HFF-Myc (cell line): ENCODE results near the gene ATP11A.
A peak's percentile ranks its signal among the peaks of the same experiment; 100 is the strongest.

Experiments used
- DNase-seq: peaks from one replicate; pipeline ENCODE4 v3.0.0-alpha.2; 2011; ENCODE audit warnings: low read depth; ENCODE audit errors: extremely low read depth
- H3K4me3 ChIP-seq: replicated peaks from 2 replicates; pipeline ENCODE4 v1.5.1; 2011; ENCODE audit warnings: low read depth, mild to moderate bottlenecking, control low read depth, low read length
- CTCF ChIP-seq: IDR thresholded peaks from 2 replicates; pipeline ENCODE4 v1.5.1; 2012; ENCODE audit warnings: mild to moderate bottlenecking, low read depth, low read length, control low read depth; ENCODE audit errors: missing control alignments

Gene ATP11A

GRCh38 chr13:112885782-112886268, 196.0 kb downstream of the ATP11A start:
- TF ChIP-seq CTCF: no peak
- DNase-seq: peak; percentile 61
- H3K4me3 ChIP-seq: no peak overlapping the region

GRCh38 chr13:112887151-112887550, 197.3 kb downstream of the ATP11A start:
- no peak overlapping the region for H3K4me3 ChIP-seq
- no peak for DNase-seq
- no peak for TF ChIP-seq CTCF

- no peak for DNase-seq
- TF ChIP-seq CTCF: no peak
- no peak overlapping the region for H3K4me3 ChIP-seq
Observed at GRCh38 chr13:112887557-112887991, 197.7 kb downstream of the ATP11A start.

- TF ChIP-seq CTCF: no peak
- H3K4me3 ChIP-seq: no peak overlapping the region
- DNase-seq: no peak
Observed at GRCh38 chr13:112888238-112889111, 198.6 kb downstream of the ATP11A start.

- H3K4me3 ChIP-seq: no peak overlapping the region
- TF ChIP-seq CTCF: no peak
- no peak for DNase-seq
Observed at GRCh38 chr13:112889351-112890290, 199.8 kb downstream of the ATP11A start.

GRCh38 chr13:112890316-112891145, 200.7 kb downstream of the ATP11A start:
- no peak for DNase-seq
- TF ChIP-seq CTCF: no peak
- no peak overlapping the region for H3K4me3 ChIP-seq
